NCI-H2029 (cell line): ENCODE data around the gene RIMBP3C.
"Not testable (repeated sequence)": the region's sequence is repeated elsewhere in the genome, so short reads cannot be mapped to it uniquely, and the experiment has no call there.

Experiments used
- DNase-seq: peaks from one replicate; lab custom pipeline; 2025; lab: John Stamatoyannopoulos, UW

Gene RIMBP3C

DNA sequence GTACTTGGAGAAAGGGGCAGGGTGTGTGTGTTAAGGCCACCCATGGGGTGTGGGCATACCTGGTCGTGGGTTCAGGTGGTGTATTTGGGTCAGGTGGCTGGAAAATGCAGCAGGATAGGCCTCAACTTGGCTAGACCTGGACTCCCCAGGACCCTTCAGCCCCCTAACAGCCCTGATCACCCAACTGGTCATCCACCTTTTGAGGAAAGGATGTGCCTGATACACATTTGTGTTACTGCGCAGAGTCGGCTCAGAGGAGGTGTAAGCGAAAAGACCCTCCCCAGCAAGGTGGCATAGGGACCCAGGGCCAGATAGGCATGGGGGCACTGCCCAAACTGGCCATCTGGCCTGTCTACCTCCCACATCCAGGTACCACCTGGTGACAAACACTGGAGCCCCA lies at the start of gene RIMBP3C:
TSS of gene RIMBP3C (minus strand) at position 101 of the 400 bp plus-strand sequence. CDS start 485 bp downstream, outside the sequence.
- DNase-seq = not testable (repeated sequence)

- DNase-seq = no peak
Observed at GRCh38 chr22:21599053-21599893, 48.0 kb upstream of the RIMBP3C start.

- no peak for DNase-seq
Observed at GRCh38 chr22:21598302-21598701, 47.0 kb upstream of the RIMBP3C start.

DNA sequence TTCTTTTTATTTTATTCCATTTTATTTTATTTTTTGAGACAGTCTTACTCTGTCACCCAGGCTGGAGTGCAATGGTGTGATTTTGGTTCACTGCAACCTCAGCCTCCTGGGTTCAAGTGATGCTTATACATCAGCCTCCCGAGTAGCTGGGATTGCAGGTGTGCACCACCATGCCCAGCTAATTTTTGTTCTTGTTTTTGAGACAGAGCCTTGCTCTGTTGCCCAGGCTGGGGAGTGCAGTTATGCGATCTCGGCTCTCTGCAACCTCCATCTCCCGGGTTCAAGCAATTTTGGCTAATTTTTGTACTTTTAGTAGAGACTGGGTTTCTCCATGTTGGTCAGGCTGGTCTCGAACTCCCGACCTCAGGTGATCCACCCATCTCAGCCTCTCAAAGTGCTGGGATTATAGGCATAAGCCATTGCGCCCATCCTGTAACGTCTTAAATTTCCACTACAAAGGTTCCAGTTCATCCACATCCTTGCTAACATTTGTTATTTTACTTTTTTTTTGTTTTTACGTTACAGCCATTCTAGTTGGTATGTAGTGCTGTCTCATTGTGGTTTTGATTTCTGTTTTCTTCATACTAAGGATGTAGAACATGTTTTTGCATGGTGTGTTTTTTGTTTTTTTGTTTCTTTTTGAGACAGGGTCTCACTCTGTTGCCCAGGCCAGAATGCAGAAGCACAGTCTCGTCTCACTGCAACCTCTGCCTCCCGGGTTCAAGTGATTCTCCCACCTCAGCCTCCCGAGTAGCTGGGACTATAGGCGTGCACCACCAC lies 45.3 kb upstream of the RIMBP3C start:
- not testable (repeated sequence) for DNase-seq

DNA sequence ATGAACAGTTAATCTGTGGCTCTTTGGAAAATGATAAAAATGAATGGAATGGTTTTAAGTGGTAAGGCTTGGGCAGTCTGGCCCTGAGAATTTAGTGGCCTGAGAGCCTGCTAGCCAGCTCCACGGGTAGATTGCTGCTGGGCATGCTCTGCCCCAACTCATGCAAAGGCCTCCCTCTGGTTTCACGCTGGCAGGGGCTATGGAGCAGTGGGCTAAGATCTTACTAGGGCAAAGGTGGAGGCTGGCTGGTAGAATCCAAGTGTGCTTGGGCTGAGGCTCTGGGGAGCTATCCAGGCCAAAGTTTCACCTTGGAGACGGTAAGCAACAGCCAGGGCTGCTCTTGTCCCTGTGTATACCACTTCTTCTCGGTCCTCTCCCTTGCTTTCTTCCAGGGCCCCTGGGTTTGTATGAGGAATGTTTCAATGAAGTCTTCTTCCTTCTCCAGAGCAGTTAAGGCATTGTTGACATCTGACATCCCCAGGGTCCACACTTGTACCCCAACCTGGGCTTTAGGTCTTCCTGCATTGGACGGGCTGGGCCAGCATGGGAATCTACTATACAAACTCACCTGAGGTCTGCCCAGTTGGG lies 43.7 kb upstream of the RIMBP3C start:
- DNase-seq = no peak

DNA sequence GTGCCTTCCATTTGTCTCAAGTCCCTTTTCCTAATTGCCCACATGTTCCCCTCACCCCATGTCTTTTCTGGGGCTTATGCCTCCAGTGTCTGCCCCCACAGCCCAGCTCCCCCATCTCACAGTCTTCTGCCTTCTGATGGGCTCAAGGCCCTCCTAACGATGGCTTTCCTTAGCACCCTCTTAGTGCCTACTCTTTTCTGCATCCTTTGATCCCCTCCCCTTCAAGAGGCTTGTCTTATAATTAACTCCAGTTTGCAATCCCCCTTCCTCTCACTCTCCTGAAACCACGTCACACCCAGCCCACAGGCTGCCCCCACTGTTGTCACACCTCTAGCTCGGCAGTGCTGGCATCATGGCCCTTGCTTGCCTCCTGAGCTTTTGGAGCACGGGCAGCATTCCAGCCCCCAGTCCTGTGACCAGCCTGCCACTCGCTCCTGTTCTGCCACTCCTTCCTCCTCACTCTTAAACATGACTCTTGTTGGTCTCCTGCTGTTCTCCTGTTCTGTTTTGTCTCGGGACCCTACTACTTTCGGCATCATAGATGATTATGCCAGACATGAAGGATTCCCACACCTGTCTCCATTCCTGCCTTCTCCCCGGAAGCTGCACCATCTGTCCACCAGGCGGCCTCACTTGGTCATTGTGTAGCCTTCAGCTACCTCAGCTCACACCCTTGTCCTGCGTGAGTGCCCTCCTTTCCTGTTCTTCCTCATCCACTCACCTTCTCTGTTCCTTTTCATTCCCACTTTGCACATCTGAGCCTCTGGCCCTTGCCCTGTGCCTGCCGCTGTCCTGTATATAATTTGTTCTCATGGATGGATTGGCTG lies 42.4 kb upstream of the RIMBP3C start:
- DNase-seq = no peak

DNA sequence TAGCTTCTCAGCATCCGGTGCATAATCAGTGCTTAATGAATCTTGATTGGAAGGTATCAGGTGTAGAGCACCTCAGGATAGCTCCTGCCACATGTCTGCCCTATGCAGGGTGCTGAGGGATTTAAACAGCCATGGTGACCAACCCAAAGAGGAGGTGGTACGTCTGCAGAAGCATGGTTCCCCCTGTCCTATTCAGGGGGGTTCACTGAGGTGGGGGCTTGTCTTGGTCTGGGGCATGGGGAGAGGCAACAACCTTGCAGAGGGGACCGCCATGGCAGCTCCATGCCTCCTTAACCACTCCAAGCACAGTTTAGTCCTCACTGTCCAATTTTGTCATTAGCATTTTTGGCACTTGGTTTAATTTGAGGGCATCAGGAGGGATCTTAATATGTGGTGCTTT lies 41.2 kb upstream of the RIMBP3C start:
- no peak for DNase-seq

- DNase-seq = peak; percentile 20
Observed at GRCh38 chr22:21591695-21592094, 40.4 kb upstream of the RIMBP3C start.

DNA sequence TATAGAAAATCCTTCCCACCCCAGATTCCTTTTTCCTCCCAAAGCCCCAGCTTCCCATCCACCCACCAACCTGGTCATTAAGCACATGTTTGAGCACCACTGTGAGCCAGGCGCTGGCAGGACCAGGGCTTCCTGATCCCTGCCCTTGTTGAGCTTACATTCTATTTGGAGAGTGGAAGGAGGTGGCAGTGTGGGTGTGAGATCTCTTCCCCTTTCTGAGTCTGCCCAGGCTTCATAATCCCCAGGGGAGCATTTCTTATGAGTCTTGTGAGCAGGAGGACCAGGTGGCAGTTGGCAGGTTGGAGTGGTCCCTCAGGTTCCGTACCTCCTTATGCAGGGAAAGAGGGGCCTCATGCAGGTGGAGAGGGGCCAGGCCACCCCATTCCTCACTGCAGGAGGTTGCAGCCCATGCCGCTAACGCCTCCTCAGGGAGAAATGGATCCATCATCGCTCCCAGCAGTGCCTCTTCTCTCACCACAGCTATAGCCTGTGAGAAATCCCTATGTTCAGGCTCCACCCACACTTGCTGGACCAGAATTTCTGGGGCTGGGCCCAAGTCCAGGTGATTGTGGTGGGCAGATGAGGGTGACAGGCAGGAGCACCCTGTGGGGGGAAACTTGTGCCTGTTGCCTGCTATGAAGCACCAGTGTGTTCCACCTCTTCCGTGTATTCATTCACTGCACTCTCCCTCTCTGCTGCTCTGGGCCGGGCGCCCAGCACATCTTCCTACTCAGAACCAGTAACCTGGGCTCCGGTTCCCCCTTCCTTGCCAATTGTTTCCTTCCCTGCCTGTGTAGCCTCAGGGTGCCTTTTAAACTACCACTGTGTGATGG lies 39.8 kb upstream of the RIMBP3C start:
- DNase-seq = no peak

GRCh38 chr22:21589396-21589795 lies 38.1 kb upstream of the RIMBP3C start:
- no peak for DNase-seq

- DNase-seq = no peak
Observed at GRCh38 chr22:21587803-21588611, 36.7 kb upstream of the RIMBP3C start.

DNA sequence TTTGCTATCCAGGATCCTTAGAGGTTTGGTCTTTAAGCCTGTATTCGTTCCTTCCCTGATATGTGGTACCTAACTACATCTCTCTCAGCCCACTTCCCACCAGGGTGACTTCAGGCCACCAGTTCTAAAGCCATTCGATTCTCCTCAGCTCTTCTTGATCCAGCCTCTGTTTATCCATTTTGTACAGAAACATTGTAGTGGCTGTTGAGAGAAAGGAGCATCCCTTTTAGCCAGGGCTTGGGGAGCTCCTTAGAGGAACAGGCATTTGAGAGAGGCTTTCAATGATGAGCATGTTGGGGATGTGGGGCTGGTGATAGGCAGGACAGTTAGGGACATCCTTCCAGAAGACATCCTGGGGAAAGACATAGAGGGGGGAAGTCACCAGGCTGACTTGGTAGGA lies 34.1 kb upstream of the RIMBP3C start:
- no peak for DNase-seq

DNA sequence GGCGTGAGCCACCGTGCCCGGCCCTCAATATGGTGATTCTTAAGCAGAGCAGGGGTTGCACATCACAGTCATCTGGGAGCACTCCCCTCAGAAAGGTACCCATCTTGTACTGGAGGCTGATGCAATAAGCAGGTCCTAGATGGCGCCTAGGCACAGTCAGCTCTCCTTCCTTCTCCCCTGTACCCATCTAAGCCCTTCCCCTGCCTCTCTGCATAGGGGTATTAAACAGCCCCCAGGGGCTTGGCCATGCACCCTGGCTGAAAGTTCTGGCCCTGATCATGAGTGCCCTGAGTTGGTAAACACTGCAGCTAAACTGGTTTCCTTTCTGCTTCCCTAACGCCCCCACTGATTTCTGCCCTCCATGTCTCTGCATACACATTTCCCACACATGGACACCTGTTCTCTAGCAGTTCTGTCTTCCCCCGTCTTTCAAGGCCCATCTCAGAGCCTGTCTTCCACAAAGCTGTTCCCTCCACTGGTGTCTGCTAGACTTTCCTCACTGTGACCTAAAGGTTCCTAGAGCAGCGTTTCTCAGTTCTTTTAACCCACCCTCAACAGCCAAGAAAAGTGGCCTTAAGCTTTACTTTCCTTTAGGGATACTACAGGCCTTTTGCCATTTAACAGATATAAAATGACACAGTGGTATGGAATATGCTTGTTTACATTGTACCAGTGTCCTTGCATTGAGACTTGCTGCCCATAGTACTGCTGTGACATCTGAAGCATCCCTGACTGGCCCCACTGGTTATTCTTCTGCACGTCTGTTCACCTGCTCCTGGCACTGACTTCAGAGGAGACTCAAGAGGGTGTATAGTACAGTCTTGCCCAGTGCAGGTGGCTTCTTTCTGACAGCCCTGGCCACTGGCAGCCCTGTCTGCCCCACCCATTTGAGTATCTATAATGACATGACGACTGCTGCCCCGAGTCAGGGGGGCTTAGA lies 31.8 kb upstream of the RIMBP3C start:
- peak; percentile 35 for DNase-seq

GRCh38 chr22:21581009-21581713 lies 29.9 kb upstream of the RIMBP3C start:
- not testable (repeated sequence) for DNase-seq

GRCh38 chr22:21580623-21581007 lies 29.4 kb upstream of the RIMBP3C start:
- not testable (repeated sequence) for DNase-seq

- DNase-seq = no peak
Observed at GRCh38 chr22:21579474-21579851, 28.2 kb upstream of the RIMBP3C start.

DNA sequence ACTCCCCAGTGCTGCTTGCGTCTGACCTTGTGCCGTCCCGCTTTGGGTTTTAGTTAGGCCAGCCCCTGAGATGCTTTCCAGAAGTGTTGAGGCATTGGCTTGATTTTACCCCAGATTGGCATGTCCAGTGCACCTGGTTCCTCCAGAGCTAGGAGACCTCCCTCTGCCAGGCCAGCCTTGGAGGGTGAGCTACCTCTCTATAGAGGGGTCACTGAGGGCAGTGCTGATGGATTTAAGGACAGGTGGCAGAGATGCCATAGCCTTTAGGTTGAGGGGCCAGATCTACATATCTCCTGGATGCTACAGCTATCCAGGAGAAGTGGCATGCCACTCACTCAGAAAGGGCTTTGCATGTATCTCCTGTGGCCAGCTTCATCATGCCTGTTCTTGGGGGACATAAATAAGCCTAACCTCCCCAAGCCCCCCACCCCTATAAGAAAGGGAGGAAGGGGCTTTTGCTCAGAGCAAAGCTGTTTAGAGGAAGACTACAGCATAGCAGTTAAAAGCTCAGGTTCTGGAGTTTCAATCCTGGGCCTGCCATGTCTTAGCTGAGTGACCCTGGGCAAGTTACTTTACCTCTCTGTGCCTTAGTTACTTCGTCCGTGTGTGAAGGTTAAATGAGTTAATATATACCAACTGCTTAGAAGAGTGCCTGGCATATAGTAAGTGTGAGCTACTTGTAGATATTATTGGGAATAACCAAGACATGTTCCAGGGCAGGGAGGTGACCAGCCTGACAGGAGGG lies 22.7 kb upstream of the RIMBP3C start:
- no peak for DNase-seq

- no peak for DNase-seq
Observed at GRCh38 chr22:21573293-21573734, 22.1 kb upstream of the RIMBP3C start.
